Caco-2 (cell line): ENCODE measurements around the gene IMPDH1. TPM values are rescaled to one million over a fixed set of nuclear protein-coding genes. Genes with fewer than 3 reads are reported as not detected.

ENCODE experiments used
- BruUV-seq: library from RNA; stranded (reverse); fragments of 400-500 nt; replicated peaks from 2 replicates; lab custom pipeline; 2021; lab: Mats Ljungman, UMichigan
- CTCF ChIA-PET: fragments of 300-600 bp; sonication (Branson Sonifier 250); formaldehyde crosslinking; loops from one replicate; lab custom pipeline; 2022; ENCODE audit warnings: antibody characterized with exemption; lab: Charles Lee
- POLR2A ChIA-PET: fragments of 300-600 bp; sonication (Branson Sonifier 250); formaldehyde crosslinking; loops from one replicate; lab custom pipeline; 2022; ENCODE audit warnings: antibody characterized with exemption; lab: Charles Lee
- DNase-seq, 2 experiments: peaks; one replicate each; pipeline versions ENCODE4 v3.0.0 to v3.0.0-alpha.2; 2020 to 2022
- H3K27me3 ChIP-seq: replicated peaks from 2 replicates; pipeline ENCODE4 v1.6.0; 2011; ENCODE audit warnings: low read length; ENCODE audit not compliant: control insufficient read depth, insufficient read depth
- H3K36me3 ChIP-seq: 2 replicates; pipeline ENCODE4 v1.5.1; 2011; ENCODE audit warnings: low read length; ENCODE audit not compliant: control insufficient read depth, insufficient read depth
- H3K4me1 ChIP-seq: fragments of 250-450 bp; sonication (Bioruptor Pico); 2 replicates; pipeline ENCODE4 v1.5.1; 2020; ENCODE audit warnings: mild to moderate bottlenecking
- H3K4me3 ChIP-seq: 2 replicates; pipeline ENCODE4 v1.5.1; 2011; ENCODE audit warnings: low read depth, mild to moderate bottlenecking, control low read depth, low read length
- H3K9me3 ChIP-seq: fragments of 250-450 bp; sonication (Bioruptor Pico); 2 replicates; pipeline ENCODE4 v1.5.1; 2020; ENCODE audit warnings: mild to moderate bottlenecking, moderate library complexity
- H3K27ac Mint-ChIP-seq: one replicate; pipeline ENCODE4 v1.8.0; 2022; ENCODE audit warnings: mixed read lengths; ENCODE audit not compliant: unreplicated experiment
- H3K27me3 Mint-ChIP-seq: one replicate; pipeline ENCODE4 v1.8.0; 2022; ENCODE audit warnings: mixed read lengths; ENCODE audit not compliant: insufficient read depth, unreplicated experiment
- H3K36me3 Mint-ChIP-seq: one replicate; pipeline ENCODE4 v1.8.0; 2022; ENCODE audit warnings: mild to moderate bottlenecking, mixed read lengths; ENCODE audit not compliant: insufficient read depth, unreplicated experiment
- H3K4me1 Mint-ChIP-seq: one replicate; pipeline ENCODE4 v1.8.0; 2022; ENCODE audit warnings: low read depth, mixed read lengths; ENCODE audit not compliant: unreplicated experiment
- H3K4me3 Mint-ChIP-seq: one replicate; pipeline ENCODE4 v1.8.0; 2022; ENCODE audit warnings: mild to moderate bottlenecking, moderate library complexity, mixed read lengths; ENCODE audit not compliant: unreplicated experiment
- H3K9me3 Mint-ChIP-seq: one replicate; pipeline ENCODE4 v1.8.0; 2022; ENCODE audit warnings: mixed read lengths; ENCODE audit not compliant: unreplicated experiment
- intact Hi-C: fragments of 100-400 bp; cut with micrococcal nuclease; formaldehyde crosslinking; loops from one replicate; pipeline ENCODE4 v1.10.0; 2022; ENCODE audit not compliant: unreplicated experiment
- total RNA-seq: library from RNA; stranded (reverse); gene quantifications from 2 replicates; pipeline ENCODE4 v1.2.3, GENCODE V29; 2022
- TF ChIP-seq, protein P1 (sequence below), 2 experiments: fragments of 200-600 bp in 1 of 2; IDR thresholded peaks; 1 replicate in 1 of 2; 2 replicates in 1 of 2; pipeline versions ENCODE4 v1.5.1 to v1.8.0; 2011 to 2022; ENCODE audit warnings: antibody characterized with exemption in 1 of 2, control low read depth in 1 of 2, inconsistent platforms in 1 of 2, low read depth in 1 of 2, low read length in 1 of 2, mild to moderate bottlenecking in 1 of 2, moderate library complexity in 1 of 2; ENCODE audit not compliant: insufficient read depth in 1 of 2, severe bottlenecking in 1 of 2, unreplicated experiment in 1 of 2

The IMPDH1 gene
- total RNA-seq, 1 experiment from 2014 or later = 43.5 TPM

DNA sequence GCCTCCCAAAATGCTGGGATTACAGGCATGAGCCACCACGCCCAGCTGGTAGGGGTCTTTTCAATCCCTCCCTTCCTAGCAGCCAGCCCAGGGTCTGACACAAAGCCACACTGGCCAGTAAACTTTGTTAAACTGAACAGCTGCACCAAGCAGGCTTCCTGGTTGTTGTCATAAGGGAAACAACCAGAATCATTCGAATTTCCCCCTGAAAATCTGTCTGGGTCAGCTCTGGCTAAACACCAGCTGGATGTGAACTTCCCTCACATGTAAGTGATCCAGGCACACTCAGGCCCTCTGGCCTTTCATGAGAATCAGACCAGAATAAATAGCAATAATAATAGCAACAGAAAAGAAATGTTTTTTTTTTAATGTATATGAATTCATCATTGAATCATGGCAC, 7.4 kb downstream of the IMPDH1 start:
- Mint-ChIP-seq H3K4me3 (no peak overlapping the region), H3K36me3 (no peaks in the 10 kb centered on the region), H3K27me3 (no peaks in the 10 kb centered on the region), H3K27ac (no peak overlapping the region), H3K9me3 (no peaks in the 10 kb centered on the region), H3K4me1 (peaks cover 7% of the 10 kb centered on the region)
- ChIA-PET CTCF (no interaction called here), POLR2A (no interaction called here)
- DNase-seq = no peak
- Histone ChIP-seq H3K27me3 (no peaks in the 10 kb centered on the region), H3K9me3 (no peaks in the 10 kb centered on the region; the same call in 1 of the 2 replicates), H3K4me3 (no peak overlapping the region), H3K36me3 (no peaks in the 10 kb centered on the region; the same call in 1 of the 2 replicates), H3K4me1 (peaks cover 21% of the 10 kb centered on the region)
- BruUV-seq = no TSS peak
- intact Hi-C loops = loop anchor here (5.0 kb wide), 1 partner anchor 235 kb away; no protein-coding TSS in a partner anchor
- TF ChIP-seq, protein P1, sequence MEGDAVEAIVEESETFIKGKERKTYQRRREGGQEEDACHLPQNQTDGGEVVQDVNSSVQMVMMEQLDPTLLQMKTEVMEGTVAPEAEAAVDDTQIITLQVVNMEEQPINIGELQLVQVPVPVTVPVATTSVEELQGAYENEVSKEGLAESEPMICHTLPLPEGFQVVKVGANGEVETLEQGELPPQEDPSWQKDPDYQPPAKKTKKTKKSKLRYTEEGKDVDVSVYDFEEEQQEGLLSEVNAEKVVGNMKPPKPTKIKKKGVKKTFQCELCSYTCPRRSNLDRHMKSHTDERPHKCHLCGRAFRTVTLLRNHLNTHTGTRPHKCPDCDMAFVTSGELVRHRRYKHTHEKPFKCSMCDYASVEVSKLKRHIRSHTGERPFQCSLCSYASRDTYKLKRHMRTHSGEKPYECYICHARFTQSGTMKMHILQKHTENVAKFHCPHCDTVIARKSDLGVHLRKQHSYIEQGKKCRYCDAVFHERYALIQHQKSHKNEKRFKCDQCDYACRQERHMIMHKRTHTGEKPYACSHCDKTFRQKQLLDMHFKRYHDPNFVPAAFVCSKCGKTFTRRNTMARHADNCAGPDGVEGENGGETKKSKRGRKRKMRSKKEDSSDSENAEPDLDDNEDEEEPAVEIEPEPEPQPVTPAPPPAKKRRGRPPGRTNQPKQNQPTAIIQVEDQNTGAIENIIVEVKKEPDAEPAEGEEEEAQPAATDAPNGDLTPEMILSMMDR (IDR thresholded peaks at IDR 0.05; ENCODE audit: insufficient read depth in 1 of 2, low read depth in 1 of 2, low read length in 1 of 2, severe bottlenecking in 1 of 2, unreplicated experiment in 1 of 2) = no peak

DNA sequence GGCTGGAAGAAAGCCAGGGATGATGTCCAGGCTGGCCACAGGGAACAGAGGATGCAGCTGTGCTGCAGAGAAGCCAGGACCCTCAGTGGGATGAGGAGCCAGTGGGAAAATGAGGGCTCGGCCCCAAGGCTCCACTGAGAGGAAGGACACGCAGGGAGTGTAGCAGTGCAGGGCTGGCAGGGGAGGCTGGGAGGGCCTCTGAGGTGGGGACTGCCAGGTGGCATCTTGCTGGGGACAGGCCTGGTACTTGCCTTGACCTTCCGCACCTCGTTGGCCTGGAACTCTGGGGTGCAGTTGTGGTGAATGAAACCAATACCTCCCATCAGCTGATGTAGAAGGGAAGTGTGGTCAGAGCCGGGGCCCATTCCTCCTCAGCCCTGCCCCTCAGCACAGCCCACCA, 9.2 kb downstream of the IMPDH1 start:
- no peaks in the 10 kb centered on the region for H3K9me3 Mint-ChIP-seq
- intact Hi-C loops = loop anchor here (5.0 kb wide), 1 partner anchor 233 kb away; no protein-coding TSS in a partner anchor
- Histone ChIP-seq H3K27me3 (no peaks in the 10 kb centered on the region), H3K4me1 (peaks cover 15% of the 10 kb centered on the region), H3K9me3 (no peaks in the 10 kb centered on the region), H3K36me3 (no peaks in the 10 kb centered on the region; the same call in 1 of the 2 replicates), H3K4me3 (no peak overlapping the region)
- H3K4me1 Mint-ChIP-seq = peaks cover 7% of the 10 kb centered on the region
- H3K4me3 Mint-ChIP-seq = no peak overlapping the region
- no peak overlapping the region for H3K27ac Mint-ChIP-seq
- TF ChIP-seq, protein P1 (IDR thresholded peaks at IDR 0.05; ENCODE audit: insufficient read depth in 1 of 2, low read depth in 1 of 2, low read length in 1 of 2, severe bottlenecking in 1 of 2, unreplicated experiment in 1 of 2) = no peak
- DNase-seq = no peak
- H3K36me3 Mint-ChIP-seq = peaks cover 8% of the 10 kb centered on the region
- POLR2A ChIA-PET = no interaction called here
- CTCF ChIA-PET = no interaction called here
- BruUV-seq = no TSS peak
- no peaks in the 10 kb centered on the region for H3K27me3 Mint-ChIP-seq

DNA sequence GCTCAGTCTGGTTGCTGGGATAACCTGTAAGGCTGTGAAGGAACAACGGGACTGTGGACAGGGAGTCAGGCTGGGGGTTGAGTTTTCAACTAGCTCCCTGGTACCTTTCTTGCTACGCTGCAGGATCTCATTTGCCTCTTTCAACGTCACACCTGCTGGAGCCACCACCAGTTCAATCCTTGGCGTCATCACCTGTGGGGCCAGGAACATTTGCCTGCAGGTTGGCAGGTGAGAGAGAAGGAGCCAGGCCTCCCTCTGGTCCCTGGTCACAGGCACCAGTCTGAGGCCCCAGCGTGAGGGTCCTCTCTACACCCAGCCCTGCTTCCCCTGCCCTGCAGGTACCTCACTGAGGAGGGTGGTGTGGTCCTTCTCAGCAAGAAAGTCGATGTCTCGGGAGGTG, 9.8 kb downstream of the IMPDH1 start:
- DNase-seq = no peak
- POLR2A ChIA-PET = interaction anchor here (0.5 kb wide), 1 partner anchor 53 kb away, joined by 4 read pairs; no protein-coding TSS in a partner anchor
- Histone ChIP-seq H3K4me3 (no peak overlapping the region), H3K9me3 (no peaks in the 10 kb centered on the region), H3K4me1 (peaks cover 14% of the 10 kb centered on the region), H3K27me3 (no peaks in the 10 kb centered on the region), H3K36me3 (no peaks in the 10 kb centered on the region; the same call in 1 of the 2 replicates)
- TF ChIP-seq, protein P1 (IDR thresholded peaks at IDR 0.05; ENCODE audit: insufficient read depth in 1 of 2, low read depth in 1 of 2, low read length in 1 of 2, severe bottlenecking in 1 of 2, unreplicated experiment in 1 of 2) = no peak
- no peak overlapping the region for H3K27ac Mint-ChIP-seq
- no peak overlapping the region for H3K4me3 Mint-ChIP-seq
- BruUV-seq = no TSS peak
- CTCF ChIA-PET = interaction anchor here (0.6 to 1.4 kb wide), 6 partner anchors 9 to 59 kb away, joined by 3 to 5 read pairs (median 3); no protein-coding TSS in a partner anchor
- H3K27me3 Mint-ChIP-seq = no peaks in the 10 kb centered on the region
- intact Hi-C loops = loop anchor here (5.0 kb wide), 1 partner anchor 233 kb away; no protein-coding TSS in a partner anchor
- H3K36me3 Mint-ChIP-seq = peaks cover 8% of the 10 kb centered on the region
- H3K4me1 Mint-ChIP-seq = peaks cover 7% of the 10 kb centered on the region
- H3K9me3 Mint-ChIP-seq = no peaks in the 10 kb centered on the region
